ACHN (cell line): ENCODE data around the gene BDNF.
"Not testable (repeated sequence)": the region's sequence is repeated elsewhere in the genome, so short reads cannot be mapped to it uniquely, and the experiment has no call there.

Source experiments
- DNase-seq: peaks from one replicate; pipeline ENCODE4 v3.0.0-alpha.2; 2015
- in situ Hi-C: cut with HindIII; loops from 2 replicates; pipeline ENCODE4 v1.10.0; 2017; ENCODE audit warnings: low sequenced_read_pairs, low pct_ligation_motif_present, low pct_unique_long_range_greater_than_20kb

BDNF gene

GRCh38 chr11:27679136-27680015 is 20.9 kb downstream of the BDNF start:
- no peak for DNase-seq
- in situ Hi-C loops, result no loop called here

- no peak for DNase-seq
- in situ Hi-C loops, result no loop called here
Measured at GRCh38 chr11:27678242-27678641, 22.0 kb downstream of the BDNF start.

- in situ Hi-C loops, result no loop called here
Measured at GRCh38 chr11:27677108-27677507, 23.1 kb downstream of the BDNF start.

GRCh38 chr11:27673979-27674663 is 26.1 kb downstream of the BDNF start:
- in situ Hi-C loops, result no loop called here
- peak; percentile 25 for DNase-seq

More at GRCh38 chr11:27677108-27677507, 23.1 kb downstream of the BDNF start:
- DNase-seq, result no peak

GRCh38 chr11:27672836-27673464 is 27.3 kb downstream of the BDNF start:
- in situ Hi-C loops, result no loop called here
- DNase-seq, result no peak

GRCh38 chr11:27665508-27666101 is 34.6 kb downstream of the BDNF start:
- DNase-seq, in situ Hi-C loops: not testable (repeated sequence)

GRCh38 chr11:27663326-27663725 is 36.9 kb downstream of the BDNF start:
- in situ Hi-C loops, result no loop called here
- no peak for DNase-seq

- in situ Hi-C loops, result no loop called here
- DNase-seq, result no peak
Measured at GRCh38 chr11:27660171-27660570, 40.1 kb downstream of the BDNF start.

GRCh38 chr11:27658535-27659236 is 41.6 kb downstream of the BDNF start:
- in situ Hi-C loops, result no loop called here

GRCh38 chr11:27656806-27657483 is 43.3 kb downstream of the BDNF start:
- no peak for DNase-seq
- in situ Hi-C loops, result no loop called here

More at GRCh38 chr11:27658535-27659236, 41.6 kb downstream of the BDNF start:
- no peak for DNase-seq

GRCh38 chr11:27656320-27656719 is 43.9 kb downstream of the BDNF start:
- no peak for DNase-seq
- in situ Hi-C loops, result no loop called here

GRCh38 chr11:27653990-27654758 is 46.1 kb downstream of the BDNF start:
- in situ Hi-C loops, result no loop called here
- no peak for DNase-seq

- in situ Hi-C loops, result no loop called here
- no peak for DNase-seq
Measured at GRCh38 chr11:27651711-27652110, 48.5 kb downstream of the BDNF start.

GRCh38 chr11:27650988-27651387 is 49.3 kb downstream of the BDNF start:
- DNase-seq, result no peak
- in situ Hi-C loops, result no loop called here

GRCh38 chr11:27649800-27650199 is 50.5 kb downstream of the BDNF start:
- in situ Hi-C loops, result no loop called here
- no peak for DNase-seq

- DNase-seq, result no peak
- in situ Hi-C loops, result no loop called here
Measured at GRCh38 chr11:27648840-27649239, 51.4 kb downstream of the BDNF start.
